CD4-positive, alpha-beta T cell treated with Interferon alpha-2 for 1 hour (primary cell): ENCODE results near the gene ADGB.
"Not testable (repeated sequence)": the region's sequence is repeated elsewhere in the genome, so short reads cannot be mapped to it uniquely, and the experiment has no call there.

Experiments
- DNase-seq, 2 donors: peaks; one replicate each; pipeline ENCODE4 v3.0.0-alpha.2; 2020 to 2022

Gene ADGB

DNA sequence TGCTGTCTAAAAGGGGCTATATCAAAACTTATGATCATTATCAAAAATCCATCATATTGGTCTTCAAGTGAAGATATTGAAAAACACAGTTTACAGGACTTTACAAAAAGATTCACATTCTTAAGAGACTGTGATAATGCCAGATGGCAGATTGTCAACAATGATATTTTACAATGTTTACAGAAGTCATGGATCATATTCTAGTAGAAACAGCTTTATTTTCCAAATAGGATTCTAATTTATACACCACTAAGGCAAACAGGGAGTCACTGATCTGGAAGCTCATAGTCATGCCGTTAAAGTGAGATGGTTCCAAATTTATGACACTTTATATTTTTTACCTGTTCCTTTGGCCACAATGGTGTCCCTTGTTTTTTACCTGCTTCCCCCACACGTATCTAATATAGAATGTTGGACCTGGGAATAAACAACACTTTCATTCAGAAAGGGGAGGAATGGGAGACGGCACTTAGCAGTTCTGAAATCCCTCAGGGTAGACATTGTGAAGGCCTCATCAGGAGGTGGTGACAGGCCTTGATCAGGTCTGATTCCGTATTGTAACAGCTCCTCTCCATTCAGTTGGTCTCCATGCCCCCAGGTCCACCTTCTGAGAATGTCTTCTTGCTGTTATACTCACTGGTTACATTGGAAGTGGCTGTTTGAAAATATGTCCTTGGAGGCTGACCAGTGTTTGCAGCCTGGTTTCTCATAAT, 228.6 kb downstream of the ADGB start:
- DNase-seq: no peak

DNA sequence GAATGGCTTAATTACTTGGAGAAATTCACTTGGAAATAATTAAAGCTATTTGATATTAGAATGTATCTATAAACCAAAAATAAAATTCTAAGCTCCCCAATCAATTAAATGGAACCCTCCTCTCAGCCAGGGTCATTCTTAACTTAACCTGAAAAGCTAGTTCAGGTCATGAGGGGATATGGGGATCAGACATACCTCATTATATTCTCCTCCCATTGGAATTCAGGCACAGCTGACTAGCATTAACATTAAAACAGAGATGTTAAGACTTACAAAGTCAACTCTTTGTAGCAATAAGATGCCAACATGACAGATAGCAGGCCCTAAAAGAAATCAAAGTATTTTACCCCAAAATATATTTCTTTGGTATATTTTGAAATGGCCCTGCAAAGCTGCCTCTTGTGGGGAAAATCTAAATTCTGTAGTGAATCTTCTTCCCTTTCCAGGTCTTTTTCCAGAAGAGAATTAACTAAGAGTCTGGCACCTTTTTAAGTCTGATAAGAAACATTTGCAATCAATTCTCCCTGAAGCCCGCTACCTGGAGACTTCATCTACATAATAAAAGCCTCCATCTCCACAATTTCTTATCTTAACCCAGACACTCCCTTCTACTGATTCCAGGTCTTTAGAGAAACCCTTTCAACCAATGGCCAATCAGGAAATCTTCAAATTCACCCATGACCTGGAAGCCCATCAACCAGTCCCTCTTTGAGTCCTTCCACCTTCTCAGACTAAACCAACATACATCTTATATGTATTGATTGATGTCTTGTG, 231.2 kb downstream of the ADGB start:
- no peak for DNase-seq

DNA sequence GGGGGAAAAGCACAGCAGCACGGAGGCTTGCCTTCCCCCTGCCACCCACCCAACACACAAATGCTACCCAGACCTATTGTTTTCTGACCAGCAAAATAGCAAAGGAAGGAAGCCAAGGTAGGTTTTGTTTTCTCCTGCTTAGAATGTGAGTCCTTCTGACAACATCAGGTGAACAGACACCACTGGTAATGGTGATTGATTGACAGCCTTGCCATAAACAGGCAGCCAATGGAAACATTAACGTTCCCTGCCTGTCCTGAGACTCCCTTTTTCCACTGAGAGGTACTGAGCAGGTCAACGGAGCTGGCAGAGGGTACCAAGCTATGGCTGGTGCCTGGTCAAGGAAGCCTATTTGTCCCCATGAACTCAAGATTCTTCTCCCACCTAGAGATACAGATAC, 234.4 kb downstream of the ADGB start:
- DNase-seq: no peak

DNA sequence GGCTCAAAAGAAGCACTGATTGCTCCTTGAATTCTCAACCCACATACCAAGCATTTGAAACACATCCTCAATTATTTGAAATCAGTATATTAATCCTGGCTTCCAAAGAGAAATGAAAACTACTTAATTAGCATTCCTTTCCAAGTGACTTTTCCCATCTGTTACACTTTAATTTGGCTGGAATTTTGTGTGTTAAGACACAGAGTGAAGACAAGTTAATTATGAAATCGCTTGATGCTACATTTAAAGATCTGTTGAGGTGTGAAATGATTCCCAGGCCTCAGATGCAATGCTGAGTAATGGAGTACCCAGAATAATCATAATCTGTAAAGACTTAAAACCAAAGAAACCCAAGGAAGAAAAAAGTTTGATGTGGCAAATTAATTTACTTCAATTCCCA, 241.4 kb downstream of the ADGB start:
- DNase-seq: no peak

DNA sequence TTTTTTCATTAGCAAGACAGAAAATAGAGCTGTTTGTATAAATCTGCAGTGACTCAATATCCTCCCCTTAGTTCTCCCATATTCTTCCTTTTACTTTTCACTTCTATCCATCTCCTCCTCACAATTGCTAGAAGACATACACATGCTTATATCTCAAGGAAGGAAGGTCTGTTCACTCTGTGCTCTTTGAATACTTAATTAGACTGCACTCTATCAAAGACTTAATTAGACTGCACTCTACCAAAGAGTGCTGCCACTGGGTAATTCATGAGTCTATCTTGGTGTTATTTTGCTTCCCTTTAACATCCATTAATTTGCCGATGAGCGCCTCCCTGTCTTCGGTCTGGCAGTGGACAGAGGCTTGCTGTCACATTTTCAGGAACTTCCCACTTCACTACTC, 241.9 kb downstream of the ADGB start:
- DNase-seq: no peak

DNA sequence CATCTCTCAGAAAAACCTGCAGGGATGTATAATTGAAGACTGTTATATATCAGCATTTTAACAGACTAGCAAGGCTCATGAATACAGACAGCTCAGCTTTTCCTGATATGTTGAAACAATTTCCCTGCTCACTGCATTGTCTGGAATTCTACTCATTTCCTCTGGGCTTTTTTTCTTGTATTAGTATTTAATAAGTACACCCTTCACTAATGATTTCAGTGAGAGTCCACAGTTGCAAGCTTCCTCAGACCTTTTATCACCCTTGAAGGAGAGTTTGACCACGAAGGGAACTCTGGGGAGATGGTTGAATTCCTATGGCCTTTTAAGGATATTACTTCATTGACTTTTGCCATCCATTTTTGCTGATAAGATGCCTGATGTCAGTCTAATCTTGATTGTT, 248.7 kb downstream of the ADGB start:
- no peak for DNase-seq

DNA sequence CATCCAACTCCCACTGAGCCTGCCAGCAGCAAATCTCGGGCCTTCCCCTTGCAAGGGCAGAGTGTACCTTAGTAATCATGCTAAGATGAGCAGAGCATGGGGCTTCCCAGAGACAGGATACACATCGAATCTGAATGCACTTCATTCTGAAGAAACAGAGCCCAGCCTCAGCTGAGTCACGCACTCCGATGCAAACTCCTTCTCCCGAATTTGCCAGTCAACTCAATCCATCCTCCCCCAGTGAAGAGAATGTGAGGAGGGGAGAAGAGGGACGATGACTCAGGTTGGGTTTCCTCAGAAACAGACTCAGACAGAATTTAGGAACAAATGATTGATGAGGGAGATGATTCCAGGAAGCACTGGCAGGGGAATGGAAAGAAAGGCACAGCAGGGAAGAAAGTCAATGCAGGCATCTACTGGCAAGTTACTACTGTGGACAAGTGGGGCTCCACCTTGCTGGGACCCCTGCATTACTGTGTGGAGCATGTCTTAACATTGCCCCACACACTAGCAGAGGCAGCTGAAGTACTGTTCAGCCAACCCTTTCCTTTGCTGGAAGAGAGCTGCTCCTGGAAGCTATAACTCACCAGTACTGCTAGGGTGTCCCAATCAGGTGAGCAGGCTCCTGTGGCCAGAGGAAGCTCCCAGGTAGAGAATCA, 251.6 kb downstream of the ADGB start:
- no peak for DNase-seq

DNA sequence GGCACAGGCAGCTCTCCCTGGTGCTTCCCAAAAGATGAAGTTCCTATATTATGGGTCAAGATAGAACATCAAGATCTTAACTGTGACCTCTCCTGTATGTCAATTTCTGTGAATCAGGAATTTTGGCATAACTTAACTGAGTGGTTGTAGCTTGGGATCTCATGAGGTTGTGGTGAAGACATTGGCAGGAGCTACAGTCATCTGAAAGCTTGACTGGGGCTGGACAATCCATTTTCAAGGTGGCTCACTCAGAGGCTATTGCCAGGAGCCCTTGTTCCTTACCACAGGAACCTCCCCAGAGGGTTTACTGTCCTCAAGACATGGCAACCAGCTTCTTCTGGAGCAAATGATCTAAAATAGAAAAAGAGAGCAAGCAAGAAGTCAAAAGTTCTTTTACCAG, 252.2 kb downstream of the ADGB start:
- no peak for DNase-seq

DNA sequence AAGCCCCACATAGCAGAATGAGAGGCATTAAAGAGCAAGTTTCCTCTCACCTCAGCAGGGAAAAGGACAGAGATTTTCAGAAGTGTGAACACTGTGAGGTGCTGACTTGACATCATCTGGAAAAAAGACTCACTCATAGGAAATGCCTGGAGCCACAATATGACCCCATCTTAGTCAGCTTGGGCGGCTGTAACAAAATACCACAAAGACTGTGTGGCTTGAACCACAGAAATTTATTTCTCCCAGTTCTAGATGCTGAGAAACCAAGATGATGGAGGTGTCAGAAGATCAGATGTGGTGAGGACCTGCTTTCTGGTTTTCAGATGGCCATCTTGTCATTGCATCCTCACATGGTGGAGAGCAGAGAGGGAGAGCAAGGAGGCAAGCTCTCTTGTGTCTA, 253.1 kb downstream of the ADGB start:
- no peak for DNase-seq

DNA sequence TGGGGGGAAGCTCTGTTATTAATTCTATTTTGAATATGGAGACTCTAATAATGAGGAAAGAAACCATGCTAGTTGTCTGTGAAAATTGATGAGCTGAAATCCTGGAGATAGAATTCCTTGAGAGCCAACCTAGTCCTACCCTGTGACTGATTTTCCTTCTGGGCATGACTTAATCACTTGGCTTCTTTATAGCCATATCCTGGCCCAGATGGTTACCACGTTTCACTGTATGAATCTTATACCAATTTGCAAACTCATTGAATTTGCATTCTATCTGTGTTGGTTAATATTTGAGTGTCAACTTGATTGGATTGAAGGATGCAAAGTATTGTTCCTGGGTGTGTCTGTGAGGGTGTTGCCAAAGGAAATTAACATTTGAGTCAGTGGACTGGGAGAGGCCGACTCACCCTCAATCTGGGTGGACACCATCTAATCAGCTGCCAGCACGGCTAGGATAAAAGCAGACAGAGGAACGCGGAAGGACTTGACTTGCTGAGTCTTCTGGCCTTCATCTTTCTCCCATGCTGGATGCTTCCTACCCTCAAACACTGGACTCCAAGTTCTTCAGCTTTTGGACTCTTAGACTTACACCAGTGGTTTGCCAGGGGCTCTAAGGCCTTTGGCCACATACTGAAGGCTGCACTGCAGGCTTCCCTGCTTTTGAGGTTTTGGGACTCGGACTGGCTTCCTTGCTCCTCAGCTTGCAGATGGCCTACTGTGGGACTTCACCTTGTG, 255.9 kb downstream of the ADGB start:
- not testable (repeated sequence) for DNase-seq

DNA sequence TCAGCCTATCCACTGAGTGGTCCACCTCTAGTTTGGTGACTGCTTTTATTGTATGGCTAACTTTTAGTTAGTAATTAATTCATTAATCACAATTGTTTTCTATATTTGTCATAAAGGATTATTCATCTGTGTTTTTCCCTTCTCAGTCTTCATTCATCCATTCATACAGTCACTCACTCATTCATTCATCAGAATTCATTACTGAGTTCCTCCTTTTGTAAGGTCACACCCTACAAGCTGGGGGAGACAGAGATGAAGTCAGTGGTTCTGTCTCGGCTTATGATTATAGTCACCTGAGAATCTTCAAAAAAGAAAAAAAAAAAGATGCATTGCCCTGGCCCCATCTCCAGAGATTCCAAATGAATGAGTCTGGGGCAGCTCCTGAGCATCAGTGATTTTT, 257.1 kb downstream of the ADGB start:
- no peak for DNase-seq

DNA sequence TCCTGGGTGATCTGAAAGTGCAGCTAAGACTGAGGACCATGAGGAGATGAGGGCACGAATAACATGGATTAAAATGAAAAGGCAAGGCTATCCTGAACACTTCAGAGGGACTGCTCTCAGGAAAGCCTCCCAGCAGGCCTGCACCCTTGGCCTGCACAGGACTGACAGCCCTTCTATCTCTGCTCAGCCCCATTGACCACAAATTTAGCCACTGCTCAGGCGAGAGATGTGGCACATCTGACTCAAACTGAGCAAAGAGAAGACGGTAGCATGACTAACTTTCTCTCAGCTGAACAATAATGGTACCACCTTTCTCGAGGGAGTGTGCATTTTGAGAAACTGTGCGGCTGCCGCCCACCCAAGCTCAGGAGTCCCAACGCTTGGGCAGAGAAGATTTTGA, 257.5 kb downstream of the ADGB start:
- no peak for DNase-seq

DNA sequence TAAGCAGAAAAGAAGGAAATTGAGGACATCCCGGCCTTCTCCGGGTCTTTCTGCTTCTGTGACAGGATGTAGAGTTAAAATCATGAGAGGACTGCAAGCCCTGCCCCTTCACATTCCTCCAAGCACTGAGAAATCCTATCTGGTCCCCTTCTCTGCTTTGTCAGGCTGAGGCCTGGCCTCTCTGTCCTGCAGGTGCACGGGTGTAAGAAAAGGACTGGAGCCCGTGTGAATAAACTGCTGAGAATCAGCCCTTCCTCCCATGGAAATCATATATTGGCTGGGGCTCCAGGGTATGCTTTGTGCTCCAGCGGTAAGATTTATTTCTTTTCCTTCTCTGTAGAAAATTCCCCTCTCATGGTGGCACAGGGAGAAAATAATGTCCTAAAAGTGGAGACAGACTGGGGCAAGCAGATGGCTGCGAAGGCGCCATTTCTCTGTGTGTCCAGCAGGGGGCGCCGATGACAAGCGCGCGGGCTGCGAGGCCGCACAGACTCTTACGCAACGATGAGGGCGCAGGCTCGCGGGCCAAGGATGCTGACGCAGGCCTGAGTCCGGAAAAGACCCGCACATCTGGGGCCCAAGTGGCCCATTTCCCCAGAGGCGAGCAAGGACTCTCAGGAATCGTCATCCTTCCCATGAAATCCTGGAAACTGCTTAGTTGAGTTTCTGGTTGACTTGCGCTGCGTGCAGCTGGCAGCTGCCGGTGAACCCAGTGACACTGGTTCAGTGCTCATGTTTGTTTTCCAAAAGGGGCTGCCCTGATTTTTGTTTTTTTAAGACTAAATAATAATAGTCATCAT, 258.6 kb downstream of the ADGB start:
- DNase-seq: peak; percentile 70 to 74

DNA sequence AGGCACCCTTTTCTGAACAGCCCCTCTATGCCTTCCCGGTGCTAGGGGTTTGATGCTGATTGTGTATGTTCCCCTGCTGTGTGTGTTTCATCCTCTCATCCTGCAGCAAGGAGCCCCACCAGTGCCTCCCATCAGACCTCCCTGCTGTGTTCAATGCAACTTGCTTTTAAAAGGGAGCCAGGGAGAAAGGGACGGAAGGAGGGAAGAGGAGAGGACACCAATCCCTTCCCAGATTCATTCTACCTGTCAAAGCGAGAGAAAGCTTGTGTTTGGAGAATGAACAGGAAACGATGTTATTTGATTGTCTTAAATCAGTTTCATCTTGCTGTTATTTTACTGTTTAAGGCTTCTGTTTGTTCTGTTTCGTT, 259.2 kb downstream of the ADGB start:
- DNase-seq: no peak

DNA sequence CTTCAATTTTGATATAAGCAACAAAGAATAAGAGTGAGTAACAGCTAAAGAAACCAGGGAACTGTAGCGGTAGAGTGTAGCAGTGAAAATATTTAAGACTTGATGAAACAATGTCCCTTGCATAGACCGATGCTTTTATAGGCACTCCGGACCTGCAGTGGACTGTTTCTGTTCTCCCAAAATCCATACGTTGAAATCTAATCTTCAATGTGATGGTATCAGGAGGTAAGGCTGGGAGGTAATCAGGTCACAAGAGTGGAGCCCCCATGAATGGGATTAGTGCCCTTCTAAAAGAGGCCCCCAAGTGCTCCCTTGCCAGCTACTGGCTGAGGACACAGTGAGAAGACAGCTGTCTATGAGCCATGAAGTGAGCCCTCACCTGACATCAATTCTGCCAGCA, 260.4 kb downstream of the ADGB start:
- no peak for DNase-seq

DNA sequence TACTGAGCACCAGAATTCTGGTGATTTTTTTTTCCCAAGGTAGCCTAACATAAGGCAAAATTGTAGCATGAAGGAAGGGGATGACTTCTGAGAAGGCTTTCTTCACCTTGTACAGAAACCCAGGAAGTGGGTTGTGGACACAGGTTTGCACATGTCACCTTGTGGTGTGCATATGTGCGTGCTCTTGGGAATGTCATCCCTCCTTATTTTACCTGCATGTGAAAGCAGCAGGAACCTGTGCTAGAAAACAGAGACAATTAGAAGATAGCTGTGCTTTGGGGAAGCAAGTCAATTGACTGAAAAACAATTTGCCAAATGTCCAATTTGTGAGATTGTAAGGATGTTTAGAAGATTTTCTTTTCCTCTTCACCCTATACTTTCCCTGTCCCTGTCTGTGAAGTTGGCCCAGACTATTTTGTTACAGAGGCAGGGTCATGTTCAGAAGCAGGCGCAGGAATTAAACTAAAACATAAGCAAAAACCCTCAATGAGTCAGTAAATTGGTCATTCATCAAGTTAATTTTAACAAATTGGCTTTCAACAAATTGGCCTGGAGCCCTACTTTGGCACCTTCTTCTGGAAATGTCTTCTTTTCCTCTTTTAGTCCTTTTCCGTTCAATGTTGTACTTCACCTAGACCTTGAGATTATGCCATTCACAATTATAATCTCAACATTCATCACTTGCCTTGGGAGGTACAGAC, 261.2 kb downstream of the ADGB start:
- DNase-seq: no peak

DNA sequence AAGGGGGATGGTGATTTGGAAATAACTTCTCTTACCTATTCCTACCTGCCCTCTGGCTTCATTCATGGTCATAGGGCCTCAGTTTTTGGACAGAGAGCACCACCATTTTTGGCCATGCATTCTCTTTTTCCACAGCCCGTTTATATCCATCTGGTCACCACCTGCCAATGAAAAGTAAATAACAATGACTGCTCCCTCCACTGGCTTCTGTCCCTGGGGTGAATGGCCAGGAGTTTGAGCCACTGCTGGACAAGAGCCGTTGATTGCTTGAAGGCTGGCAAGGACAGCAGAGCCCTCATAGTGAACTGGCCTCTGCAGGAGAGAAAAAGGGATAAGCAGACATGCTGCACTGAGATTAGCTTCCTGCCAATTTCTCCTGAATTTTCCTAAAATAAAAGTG, 261.8 kb downstream of the ADGB start:
- DNase-seq: no peak

DNA sequence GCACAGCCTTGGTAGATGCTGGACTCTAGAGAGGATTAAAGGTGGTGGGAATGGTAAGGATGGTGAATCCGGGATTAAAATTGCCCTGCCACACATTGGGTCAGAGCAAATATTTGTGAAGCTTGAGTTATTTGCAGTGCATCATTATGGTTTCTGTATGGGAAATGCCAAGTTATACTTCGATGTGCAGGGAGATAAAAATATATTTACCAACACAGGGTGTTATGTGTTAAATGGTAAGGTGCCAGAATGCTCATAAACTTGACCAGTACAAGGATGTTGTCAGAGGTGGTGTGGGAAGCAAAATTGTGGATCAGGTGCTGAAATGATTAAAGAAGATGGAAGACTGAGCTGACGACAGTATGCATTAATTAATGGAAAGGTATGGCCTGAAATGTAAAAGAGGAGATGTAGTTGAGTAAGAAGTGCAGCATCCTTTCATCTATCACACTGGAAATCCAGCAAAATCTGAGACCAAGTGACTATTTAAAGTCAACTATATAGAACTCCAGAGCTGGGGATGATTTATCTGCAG, 262.3 kb downstream of the ADGB start:
- no peak for DNase-seq

DNA sequence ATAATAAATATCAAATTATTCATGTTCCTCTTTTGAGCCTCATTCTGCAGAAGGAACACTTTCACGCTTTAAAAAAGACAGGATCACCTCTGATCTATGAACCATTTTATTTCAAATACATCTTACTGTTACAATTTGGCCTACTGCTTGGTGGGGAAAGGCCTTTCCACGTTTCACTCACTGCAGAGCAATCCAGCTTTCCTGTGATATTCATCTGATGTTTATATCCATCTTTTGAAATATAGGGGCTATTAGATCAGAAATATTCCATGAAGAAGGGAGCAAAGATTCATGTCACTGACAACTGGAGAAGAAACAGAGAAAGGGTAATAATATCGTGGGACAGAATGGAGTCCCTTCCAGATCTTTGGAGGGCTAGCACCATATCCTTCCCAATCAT, 262.9 kb downstream of the ADGB start:
- DNase-seq: no peak

DNA sequence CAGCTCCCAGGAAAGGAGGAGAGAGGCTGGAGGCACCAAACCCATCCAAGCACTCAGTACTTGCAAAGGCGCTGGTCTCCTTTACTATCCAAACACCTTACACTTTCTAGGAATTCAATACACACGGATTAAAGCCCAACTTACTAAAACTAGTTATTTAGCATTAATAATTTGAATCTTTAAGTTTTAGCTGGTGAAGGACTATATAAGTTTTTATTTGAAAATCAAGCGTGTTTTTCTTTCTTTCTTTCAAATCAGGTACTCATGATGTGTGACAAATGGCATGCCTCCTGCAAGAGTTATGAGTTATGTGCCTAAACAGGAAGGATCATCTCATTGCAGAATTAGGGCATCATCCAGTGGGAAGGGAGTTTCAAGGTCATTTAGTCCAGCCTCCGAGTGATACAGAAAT, 263.7 kb downstream of the ADGB start:
- DNase-seq: no peak

DNA sequence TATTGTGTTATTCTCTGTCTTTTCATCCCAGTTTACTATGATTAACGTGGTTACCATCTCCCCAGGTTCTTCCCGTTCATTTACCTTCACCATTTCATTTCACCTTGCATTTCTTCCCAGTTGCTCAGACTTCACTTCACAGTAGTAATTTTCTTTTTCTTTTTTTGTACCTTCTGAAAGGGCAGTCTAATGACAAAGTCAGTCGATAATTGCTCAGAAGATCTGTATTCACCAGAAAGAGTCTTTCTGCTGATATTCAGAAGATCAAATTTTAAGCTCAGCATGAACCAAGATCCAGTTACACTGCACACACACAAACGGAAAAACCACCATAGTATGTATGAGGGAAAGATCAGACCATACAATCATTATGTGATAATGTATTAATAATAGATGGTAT, 265.5 kb downstream of the ADGB start:
- no peak for DNase-seq

DNA sequence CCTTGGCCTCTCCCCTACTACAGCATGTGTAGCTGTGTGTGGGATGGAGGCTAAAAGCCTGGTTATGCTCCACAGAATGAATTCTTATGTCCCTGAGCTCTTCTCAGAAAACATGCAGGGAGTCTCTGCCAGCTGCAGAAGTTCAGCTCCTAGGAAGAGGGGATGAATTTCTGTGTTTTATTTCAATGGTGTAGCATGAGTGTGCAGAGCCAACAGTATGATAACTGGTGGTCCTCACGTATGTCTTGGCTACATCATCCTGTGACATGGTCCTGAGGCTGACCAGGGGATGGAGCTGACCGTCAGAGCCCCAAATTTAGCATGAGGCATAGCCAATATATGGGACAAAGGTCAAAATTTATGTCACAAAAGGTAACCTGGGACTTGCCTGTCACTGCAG, 266.1 kb downstream of the ADGB start:
- no peak for DNase-seq
